Tibial artery (tissue), 4 donors: ENCODE data around the gene ZNF354C.

Source experiments
- DNase-seq, 2 donors: peaks; one replicate each; pipeline ENCODE4 v3.0.0-alpha.2; 2019
- H3K27ac ChIP-seq, 2 donors: fragments of 200-600 bp; sonication (generic) in 1 of 2; 1 replicate in 1 of 2; 2 replicates in 1 of 2; pipeline ENCODE4 v1.5.1; 2018 to 2019; ENCODE audit warnings: mild to moderate bottlenecking in 1 of 2
- H3K27me3 ChIP-seq, 2 donors: fragments of 200-600 bp; sonication (generic) in 1 of 2; one replicate each; pipeline versions ENCODE4 v1.5.1 to v1.6.0; 2016 to 2019
- H3K36me3 ChIP-seq, 3 donors: fragments of 200-600 bp; sonication (generic) in 2 of 3; one replicate each; pipeline ENCODE4 v1.5.1; 2016 to 2019; ENCODE audit warnings: mild to moderate bottlenecking in 2 of 3
- H3K4me1 ChIP-seq, 4 donors: fragments of 200-600 bp; sonication (generic) in 2 of 4; 1 replicate in 3 of 4; 2 replicates in 1 of 4; pipeline ENCODE4 v1.5.1; 2016 to 2019
- H3K4me3 ChIP-seq, 2 donors: fragments of 200-600 bp; sonication (generic) in 1 of 2; 1 replicate in 1 of 2; 2 replicates in 1 of 2; pipeline ENCODE4 v1.5.1; 2018 to 2019; ENCODE audit warnings: mild to moderate bottlenecking in 2 of 2
- H3K9me3 ChIP-seq, 3 donors: fragments of 200-600 bp; sonication (generic) in 1 of 3; one replicate each; pipeline ENCODE4 v1.5.1; 2016 to 2019
- CTCF ChIP-seq, 2 experiments: fragments of 200-600 bp in 1 of 2; fragments of 450-650 bp in 1 of 2; IDR thresholded peaks; one replicate each; pipeline ENCODE4 v1.5.1; 2017 to 2019; ENCODE audit warnings: antibody characterized with exemption in 2 of 2, mild to moderate bottlenecking in 1 of 2, moderate library complexity in 1 of 2
- intact Hi-C: fragments of 100-400 bp; cut with DNase I; formaldehyde crosslinking; loops from one replicate; pipeline ENCODE4 v1.15.0; 2023; ENCODE audit warnings: low total_unique reads

ZNF354C gene

DNA sequence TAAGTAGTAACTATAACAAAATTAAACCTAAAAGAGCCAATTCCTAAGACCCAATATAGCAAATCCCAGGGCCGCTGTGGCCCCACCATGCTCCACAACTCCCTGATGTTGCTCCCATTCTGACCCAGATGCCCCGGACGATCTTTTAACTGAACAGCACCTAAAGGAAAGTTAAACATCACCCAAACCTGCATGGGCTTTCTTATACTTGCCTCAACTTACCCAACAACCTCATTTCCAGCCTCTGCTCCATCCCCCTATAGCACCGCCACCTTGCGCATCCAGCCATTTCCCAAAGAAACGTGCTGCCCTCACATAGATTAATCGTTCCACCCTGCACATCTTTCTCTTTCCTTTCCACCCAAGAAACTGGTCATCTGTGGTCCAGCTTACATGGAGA is 54.6 kb downstream of the ZNF354C start:
- H3K36me3 ChIP-seq: peaks cover 23 to 54% (median 50%) of the 10 kb centered on the region in 3 donors
- no peak for TF ChIP-seq CTCF (IDR thresholded peaks at IDR 0.05)
- intact Hi-C loops: no loop called here
- peaks cover 14 to 79% (median 61%) of the 10 kb centered on the region in 3 donors for H3K9me3 ChIP-seq
- no peak overlapping the region for H3K4me3 ChIP-seq
- H3K4me1 ChIP-seq: no peaks in the 10 kb centered on the region
- no peak overlapping the region for H3K27ac ChIP-seq
- H3K27me3 ChIP-seq: no peaks in the 10 kb centered on the region
- peak in 1 of 2 donors; percentile 17 for DNase-seq

GRCh38 chr5:179115307-179115706 is 55.1 kb downstream of the ZNF354C start:
- DNase-seq: no peak
- H3K9me3 ChIP-seq: peaks cover 14 to 78% (median 57%) of the 10 kb centered on the region in 3 donors

GRCh38 chr5:179115845-179116524 is 55.8 kb downstream of the ZNF354C start:
- Histone ChIP-seq H3K4me1 (no peaks in the 10 kb centered on the region), H3K36me3 (peaks cover 31 to 57% (median 55%) of the 10 kb centered on the region in 3 donors), H3K9me3 (peaks cover 14 to 78% (median 56%) of the 10 kb centered on the region in 3 donors), H3K27me3 (no peaks in the 10 kb centered on the region), H3K27ac (no peak overlapping the region), H3K4me3 (no peak overlapping the region)
- TF ChIP-seq CTCF (IDR thresholded peaks at IDR 0.05): no peak
- intact Hi-C loops: no loop called here
- peak in 1 of 2 donors; percentile 27 for DNase-seq

More at GRCh38 chr5:179115307-179115706, 55.1 kb downstream of the ZNF354C start:
- H3K36me3 ChIP-seq: peaks cover 24 to 54% (median 50%) of the 10 kb centered on the region in 3 donors
- H3K27ac ChIP-seq: no peak overlapping the region
- H3K4me3 ChIP-seq: no peak overlapping the region
- H3K4me1 ChIP-seq: no peaks in the 10 kb centered on the region
- TF ChIP-seq CTCF (IDR thresholded peaks at IDR 0.05): no peak
- intact Hi-C loops: no loop called here
- no peaks in the 10 kb centered on the region for H3K27me3 ChIP-seq

DNA sequence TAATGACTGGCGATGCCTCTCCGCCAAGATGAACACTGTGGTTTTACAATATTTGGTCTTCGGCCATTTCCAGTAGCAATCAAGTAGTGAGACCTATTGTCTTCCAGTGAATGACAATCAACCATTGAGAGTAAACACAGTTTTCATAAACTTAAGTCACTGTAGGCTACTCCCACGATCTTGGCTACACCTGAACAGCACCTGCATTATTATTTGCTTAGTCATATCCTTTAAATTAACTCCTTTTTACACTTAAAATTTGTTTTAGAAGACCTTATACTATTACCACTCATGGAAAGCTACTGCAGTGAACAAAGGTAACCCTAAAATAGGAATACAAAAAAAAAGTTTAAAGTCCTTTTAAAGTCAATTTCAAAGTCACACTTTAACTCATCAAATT is 58.2 kb downstream of the ZNF354C start:
- intact Hi-C loops: no loop called here
- DNase-seq: no peak
- Histone ChIP-seq H3K4me1 (no peaks in the 10 kb centered on the region), H3K27me3 (no peaks in the 10 kb centered on the region), H3K9me3 (peaks cover 5 to 68% (median 39%) of the 10 kb centered on the region in 3 donors), H3K36me3 (peaks cover 48 to 74% (median 49%) of the 10 kb centered on the region in 3 donors), H3K27ac (no peak overlapping the region), H3K4me3 (no peak overlapping the region)
- no peak for TF ChIP-seq CTCF (IDR thresholded peaks at IDR 0.05)

DNA sequence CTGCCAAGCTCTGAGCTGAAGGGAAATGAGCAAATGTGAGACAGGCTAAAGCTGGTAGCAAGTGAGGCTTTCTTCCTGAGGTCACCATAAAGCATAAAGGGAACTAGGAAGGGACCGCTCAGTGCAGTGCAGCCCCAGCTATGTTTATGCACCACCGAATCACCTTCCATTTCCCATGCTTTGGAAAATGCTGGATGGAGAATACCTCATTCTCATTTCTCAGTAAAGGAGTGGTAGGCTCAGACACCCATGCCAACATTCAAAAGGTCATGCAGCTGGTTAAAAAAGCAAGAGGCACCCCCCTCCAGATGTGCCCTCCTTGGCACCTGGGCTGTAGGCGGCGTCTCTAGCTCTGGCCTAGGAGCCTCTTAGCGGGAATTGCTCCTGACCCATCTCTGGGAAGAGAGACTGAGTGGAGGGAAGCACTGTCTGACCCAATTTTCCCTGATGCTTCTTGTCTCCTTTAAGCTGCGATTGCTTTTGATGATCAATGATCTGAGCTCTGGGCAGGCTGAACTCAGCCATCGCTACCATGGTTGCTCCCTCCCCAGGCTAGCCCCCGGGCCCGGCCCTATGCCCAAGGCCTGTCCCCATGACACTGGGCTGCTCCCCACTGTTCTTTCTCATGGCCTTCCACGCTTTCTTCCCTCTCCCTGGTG is 58.7 kb downstream of the ZNF354C start:
- Histone ChIP-seq H3K27ac (no peak overlapping the region), H3K4me3 (no peak overlapping the region), H3K36me3 (peaks cover 42 to 69% (median 43%) of the 10 kb centered on the region in 3 donors), H3K9me3 (peaks cover 5 to 63% (median 34%) of the 10 kb centered on the region in 3 donors), H3K4me1 (no peaks in the 10 kb centered on the region), H3K27me3 (no peaks in the 10 kb centered on the region)
- TF ChIP-seq CTCF (IDR thresholded peaks at IDR 0.05): no peak
- intact Hi-C loops: no loop called here
- peak in 1 of 2 donors; percentile 6 for DNase-seq
